H1 (cell line): ENCODE results near the gene BPIFB3. TPM values are rescaled to one million over a fixed set of nuclear protein-coding genes. Genes with fewer than 3 reads are reported as not detected.

ENCODE experiments used
- CHD2 ChIP-seq: IDR thresholded peaks from 2 replicates; pipeline ENCODE4 v1.6.1; 2012; ENCODE audit warnings: low read length, improper control_type of control experiment
- CREB1 ChIP-seq: IDR thresholded peaks from 2 replicates; pipeline ENCODE4 v1.6.1; 2012; ENCODE audit warnings: inconsistent platforms
- EZH2 ChIP-seq: fragments of 200-600 bp; sonication (generic); IDR thresholded peaks from 2 replicates; pipeline ENCODE4 v1.7.1; 2012; ENCODE audit warnings: low read depth, mild to moderate bottlenecking, moderate library complexity, low read length, inconsistent platforms; ENCODE audit not compliant: severe bottlenecking
- FOSL1 ChIP-seq: IDR thresholded peaks from 2 replicates; pipeline ENCODE4 v1.6.1; 2011; ENCODE audit warnings: mild to moderate bottlenecking, low read depth, low read length, moderate library complexity; ENCODE audit not compliant: insufficient read depth
- RFX5 ChIP-seq: IDR thresholded peaks from 2 replicates; pipeline ENCODE4 v1.6.1; 2011; ENCODE audit warnings: low read depth, low read length, improper control_type of control experiment, borderline replicate concordance
- SP1 ChIP-seq: IDR thresholded peaks from 2 replicates; pipeline ENCODE4 v1.6.1; 2011; ENCODE audit warnings: low read depth, low read length
- polyA plus RNA-seq, 7 experiments: library from polyadenylated mRNA; depleted of rRNA in 3 of 7; stranded (reverse) in 5 of 7; unstranded in 2 of 7; fragments of >200 nt in 5 of 7; fragments of 200-250 nt in 2 of 7; gene quantifications; 1 replicate in 5 of 7; 2 replicates in 1 of 7; 4 replicates in 1 of 7; pipeline versions ENCODE4 v1.2.1 to v1.2.3, GENCODE V29; 2011 to 2013; ENCODE audit warnings: missing spikeins in 2 of 7, mixed read lengths in 2 of 7
- total RNA-seq: library from RNA; stranded (reverse); fragmentation: NEBNext Ultra II Directional; extraction: Animal tissue kit (Norgen Biotek cat#: 25700); gene quantifications from 2 replicates; pipeline ENCODE4 v1.2.1, GENCODE V29; 2021

BPIFB3 gene
- total and polyA plus RNA-seq, 2 of the 8 experiments (the other 6 are each of a cell fraction or from before 2014, with no cell fraction given) = not detected

- TF ChIP-seq SP1 = no peak
- TF ChIP-seq CHD2 = no peak
- no peak for TF ChIP-seq RFX5
- TF ChIP-seq CREB1 = no peak
- no peak for TF ChIP-seq EZH2
- no peak for TF ChIP-seq FOSL1
Measured at GRCh38 chr20:33071198-33071597, 17.5 kb downstream of the BPIFB3 start (continued).
